Superior temporal gyrus (tissue), 1 donor: ENCODE data around the gene SLC16A3.

Source experiments
- DNase-seq: peaks from one replicate; pipeline ENCODE4 v3.0.0-alpha.2; 2016; ENCODE audit errors: extremely low spot score

Gene SLC16A3

DNA sequence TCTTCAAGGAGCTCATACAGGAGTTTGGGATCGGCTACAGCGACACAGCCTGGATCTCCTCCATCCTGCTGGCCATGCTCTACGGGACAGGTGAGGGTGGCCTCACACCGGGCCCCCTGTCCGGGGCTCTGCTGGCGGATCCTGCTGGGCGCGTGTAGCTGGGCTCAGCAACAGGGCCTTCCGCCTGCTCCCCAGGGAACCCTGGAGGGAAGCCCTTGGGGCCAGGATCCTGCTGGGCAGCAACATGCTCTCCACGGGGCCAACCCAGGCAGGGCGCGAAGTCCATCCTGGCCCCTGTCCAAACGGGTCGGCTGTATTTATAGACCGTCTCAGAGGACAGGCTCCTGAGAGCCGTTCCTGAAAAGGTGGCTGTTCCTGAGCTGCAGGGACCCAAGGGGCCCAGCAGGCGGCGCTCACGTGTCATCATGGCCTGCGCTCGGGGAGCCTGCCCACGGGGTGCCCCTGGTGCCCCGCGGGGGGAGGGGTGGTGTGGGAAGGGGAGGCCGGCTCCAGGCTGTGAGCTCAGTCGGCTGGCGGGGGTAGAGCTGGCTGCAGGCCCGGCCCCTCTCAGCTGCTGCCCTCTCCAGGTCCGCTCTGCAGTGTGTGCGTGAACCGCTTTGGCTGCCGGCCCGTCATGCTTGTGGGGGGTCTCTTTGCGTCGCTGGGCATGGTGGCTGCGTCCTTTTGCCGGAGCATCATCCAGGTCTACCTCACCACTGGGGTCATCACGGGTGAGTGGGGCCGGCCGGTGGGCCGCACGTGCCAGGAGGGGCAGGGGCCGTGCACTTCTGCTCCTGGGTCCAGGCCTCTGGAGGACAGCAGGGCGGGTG is 7.5 kb downstream of the SLC16A3 start:
- peak; percentile 78 for DNase-seq

DNA sequence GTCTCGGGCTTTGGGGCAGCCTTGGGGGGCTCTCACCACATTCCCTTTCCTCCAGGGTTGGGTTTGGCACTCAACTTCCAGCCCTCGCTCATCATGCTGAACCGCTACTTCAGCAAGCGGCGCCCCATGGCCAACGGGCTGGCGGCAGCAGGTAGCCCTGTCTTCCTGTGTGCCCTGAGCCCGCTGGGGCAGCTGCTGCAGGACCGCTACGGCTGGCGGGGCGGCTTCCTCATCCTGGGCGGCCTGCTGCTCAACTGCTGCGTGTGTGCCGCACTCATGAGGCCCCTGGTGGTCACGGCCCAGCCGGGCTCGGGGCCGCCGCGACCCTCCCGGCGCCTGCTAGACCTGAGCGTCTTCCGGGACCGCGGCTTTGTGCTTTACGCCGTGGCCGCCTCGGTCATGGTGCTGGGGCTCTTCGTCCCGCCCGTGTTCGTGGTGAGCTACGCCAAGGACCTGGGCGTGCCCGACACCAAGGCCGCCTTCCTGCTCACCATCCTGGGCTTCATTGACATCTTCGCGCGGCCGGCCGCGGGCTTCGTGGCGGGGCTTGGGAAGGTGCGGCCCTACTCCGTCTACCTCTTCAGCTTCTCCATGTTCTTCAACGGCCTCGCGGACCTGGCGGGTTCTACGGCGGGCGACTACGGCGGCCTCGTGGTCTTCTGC is 8.4 kb downstream of the SLC16A3 start:
- DNase-seq, result no peak

DNA sequence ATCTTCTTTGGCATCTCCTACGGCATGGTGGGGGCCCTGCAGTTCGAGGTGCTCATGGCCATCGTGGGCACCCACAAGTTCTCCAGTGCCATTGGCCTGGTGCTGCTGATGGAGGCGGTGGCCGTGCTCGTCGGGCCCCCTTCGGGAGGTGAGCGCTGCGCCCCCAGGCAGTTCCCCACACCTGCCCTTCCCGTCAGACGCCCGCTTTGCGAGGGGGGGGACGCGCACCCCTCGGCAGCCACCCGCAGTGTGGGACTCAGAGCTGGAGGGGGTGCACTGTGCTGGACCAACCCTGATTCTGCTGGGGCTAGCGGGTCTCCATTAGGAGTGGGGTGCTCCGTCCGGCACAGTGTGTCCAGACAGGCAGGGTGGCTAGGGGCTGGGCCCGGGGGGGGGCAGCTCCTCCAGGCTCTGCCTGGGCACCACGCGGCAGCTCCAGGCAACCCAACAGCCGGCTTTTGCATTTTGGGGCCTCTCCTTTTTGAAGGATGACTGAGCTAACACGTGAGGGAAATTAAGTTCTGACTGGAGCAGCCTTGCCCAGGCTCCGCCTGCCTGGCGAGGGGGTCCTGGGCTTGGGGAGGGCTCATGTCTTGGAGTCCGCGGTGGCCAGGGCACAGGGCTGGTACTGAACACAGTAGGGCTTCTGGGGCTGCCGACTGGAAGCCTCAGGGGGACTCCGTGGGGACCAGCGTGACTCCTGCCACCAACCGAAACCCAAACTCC is 9.1 kb downstream of the SLC16A3 start:
- no peak for DNase-seq

DNA sequence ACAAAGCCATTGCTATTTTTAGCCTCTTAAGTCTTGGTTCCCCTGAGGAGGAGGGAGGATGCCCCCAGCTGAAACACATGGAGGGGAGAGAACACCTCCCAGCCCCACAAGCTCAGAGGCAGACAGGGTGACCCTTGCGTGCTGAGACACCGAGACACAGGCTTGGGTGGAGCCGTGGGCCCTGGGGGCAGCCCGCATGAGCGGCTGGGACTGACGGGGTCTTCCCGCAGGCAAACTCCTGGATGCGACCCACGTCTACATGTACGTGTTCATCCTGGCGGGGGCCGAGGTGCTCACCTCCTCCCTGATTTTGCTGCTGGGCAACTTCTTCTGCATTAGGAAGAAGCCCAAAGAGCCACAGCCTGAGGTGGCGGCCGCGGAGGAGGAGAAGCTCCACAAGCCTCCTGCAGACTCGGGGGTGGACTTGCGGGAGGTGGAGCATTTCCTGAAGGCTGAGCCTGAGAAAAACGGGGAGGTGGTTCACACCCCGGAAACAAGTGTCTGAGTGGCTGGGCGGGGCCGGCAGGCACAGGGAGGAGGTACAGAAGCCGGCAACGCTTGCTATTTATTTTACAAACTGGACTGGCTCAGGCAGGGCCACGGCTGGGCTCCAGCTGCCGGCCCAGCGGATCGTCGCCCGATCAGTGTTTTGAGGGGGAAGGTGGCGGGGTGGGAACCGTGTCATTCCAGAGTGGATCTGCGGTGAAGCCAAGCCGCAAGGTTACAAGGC is 9.8 kb downstream of the SLC16A3 start:
- peak; percentile 52 for DNase-seq

DNA sequence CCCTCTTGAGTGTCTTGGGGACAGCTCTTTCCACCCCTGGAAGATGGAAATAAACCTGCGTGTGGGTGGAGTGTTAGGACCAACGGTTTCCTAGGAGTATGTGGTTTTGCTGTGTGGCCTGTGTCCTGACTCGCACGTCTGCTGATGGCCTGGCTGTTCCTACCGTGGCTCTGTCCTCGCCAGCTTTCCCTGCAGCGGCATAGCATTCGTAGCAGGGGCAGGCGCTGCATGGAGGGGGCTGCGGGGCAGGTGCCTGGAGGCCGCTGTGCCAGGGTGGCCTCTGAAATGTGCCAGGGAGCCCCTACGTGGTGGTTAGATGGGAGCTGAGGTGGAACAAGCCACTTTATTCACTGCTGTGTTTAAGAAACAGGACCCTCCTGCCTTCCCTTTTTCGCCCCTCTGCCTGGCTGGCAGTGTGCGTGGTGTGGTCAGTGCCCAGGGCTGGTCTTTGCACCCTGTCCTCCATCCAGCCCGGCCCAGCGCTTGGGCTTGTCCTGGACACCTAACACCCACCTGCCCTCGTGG is 10.6 kb downstream of the SLC16A3 start:
- no peak for DNase-seq

DNA sequence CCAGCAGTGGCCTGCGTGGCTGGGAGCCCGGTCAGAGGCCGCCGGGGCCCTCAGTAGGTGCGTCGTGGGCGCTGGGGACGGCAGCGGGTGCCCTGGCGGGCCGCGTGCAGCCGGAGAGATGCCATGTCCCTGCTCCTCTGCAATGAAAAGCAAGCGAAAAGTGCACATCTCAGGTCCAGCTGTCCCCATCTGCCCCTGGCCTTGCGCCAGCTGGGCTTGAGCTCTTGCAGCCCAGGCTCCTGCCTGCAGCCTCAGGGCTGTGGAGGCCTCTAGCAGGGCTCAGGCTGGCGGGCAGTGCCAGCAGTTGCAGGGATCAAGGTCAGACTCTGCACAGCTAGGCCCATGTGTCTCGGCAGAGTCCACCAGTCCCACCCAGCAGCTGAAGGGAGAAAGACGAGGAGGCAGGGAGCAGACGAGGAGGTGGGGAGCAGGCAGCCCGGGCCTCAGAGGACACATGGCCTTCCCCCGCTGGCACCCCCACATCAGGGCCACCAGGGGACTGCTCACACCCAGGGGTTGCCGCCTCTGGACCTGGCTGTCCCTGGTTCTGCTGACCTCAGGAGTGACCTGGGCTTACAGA is 11.2 kb downstream of the SLC16A3 start:
- no peak for DNase-seq

DNA sequence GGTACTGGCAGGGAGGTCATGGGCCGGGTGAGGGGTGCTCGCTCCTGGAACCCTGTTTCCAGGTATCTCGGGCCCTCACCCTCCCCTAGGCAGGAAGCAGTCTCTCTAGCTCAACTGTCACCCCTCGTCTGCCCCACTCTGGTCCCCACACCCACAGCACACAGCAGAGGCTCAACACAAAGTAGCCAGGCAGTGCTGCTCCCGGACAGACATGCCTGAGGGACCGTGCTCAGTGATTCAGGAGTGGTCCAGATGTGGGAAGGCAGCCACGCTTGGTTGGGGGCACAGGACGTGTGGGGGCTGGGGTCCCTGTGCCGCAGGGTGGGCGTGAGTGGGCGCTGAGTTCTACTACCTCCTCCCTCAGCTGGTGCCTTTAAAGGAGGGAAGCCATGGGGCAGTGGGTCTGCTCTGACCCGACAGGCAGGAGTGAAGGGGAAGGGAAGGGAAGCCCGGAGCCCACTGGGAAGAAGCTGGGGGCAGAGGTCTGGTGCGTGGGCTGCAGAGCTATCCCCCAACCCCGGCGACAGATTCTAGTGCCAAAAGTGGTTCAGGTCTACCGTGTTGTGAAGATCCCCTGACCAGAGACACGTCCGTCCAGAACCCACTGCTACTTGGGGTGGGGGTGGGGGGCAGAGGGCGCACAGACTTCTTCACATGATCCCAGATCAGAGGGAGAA is 11.8 kb downstream of the SLC16A3 start:
- DNase-seq, result no peak

DNA sequence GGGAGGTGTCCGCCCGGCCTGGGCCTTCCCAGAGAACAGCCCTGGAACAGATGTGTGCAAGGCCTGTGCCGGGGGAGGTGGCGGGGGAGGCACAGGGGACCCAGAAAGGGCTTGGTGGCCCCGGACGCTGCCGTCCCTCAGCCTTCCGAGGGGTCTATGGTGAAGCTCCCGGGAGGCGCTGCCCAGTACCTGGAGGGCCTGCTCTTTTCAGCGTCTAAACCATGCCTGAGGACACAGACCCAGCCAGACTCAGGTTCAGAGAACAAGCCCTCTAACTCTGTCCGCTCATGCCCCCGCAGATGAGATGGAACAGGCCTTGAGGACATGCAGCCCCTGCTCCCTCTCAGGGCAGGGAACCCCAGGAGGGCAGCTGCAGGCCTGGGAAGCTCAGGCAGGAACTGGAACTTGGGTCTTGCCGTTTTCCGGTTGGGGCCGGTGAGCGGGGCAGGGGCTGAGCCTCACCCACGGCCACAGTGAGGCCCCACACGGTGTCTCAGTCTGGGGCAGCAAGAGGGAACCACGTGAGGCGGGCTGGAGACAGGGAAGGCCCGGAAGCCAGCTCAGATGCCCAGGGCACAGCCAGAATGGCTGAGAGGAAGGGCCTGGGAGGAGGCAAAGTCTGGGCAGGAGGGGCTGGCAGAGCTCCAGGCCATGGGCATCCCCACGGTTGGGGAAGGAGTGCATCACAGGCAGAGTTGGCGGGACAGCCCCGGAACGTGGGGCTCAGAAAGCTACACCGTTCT is 12.5 kb downstream of the SLC16A3 start:
- DNase-seq, result peak; percentile 38

DNA sequence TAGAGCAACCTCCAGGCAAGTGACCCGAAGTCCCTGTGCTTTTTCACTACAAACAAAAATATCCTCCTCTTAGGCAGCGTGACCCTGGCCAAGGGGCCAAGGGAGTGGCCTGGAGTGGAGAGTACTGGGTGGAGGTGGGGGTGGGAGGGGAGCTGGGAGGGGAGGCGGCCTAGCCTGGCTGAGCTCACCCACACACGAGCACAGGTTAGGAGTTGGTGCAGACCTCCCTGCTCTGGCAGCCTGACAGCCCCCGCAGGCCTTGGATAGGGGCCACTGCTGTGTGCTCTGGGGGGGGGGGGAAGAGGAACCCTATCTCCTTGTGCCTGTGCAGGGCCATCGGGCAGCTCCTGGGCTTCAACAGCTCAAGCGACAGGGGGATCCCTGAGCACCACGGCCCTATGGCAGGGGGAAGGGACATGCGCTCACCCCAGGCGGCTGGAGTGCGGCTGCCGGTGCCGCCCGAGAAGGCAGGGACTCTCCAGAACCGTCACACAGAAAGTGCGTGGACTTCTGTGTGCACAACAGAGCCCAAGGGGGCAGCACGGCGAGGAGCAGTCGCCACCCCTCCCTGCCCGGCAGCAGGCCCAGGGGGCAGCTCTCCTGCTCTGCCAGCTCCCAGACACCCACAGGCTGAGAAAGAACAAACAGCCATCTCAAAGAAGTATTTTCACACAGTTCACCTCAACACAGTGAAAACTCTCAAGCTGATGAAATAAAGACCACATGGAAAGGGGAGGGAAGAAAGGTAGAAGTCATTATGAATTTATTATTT is 13.3 kb downstream of the SLC16A3 start:
- no peak for DNase-seq

DNA sequence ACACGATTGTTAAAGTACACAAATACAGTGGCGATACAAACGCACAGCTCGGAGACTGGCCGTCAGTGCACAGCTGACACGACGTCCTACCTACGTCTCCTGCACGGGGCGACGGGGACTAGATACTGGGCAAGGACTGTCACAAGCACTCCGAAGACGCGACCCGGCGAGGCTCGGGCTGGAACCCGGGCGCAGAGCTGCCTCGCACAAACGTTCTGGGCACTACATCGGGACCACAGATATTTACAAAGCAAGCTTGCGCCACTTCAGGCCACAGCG is 13.8 kb downstream of the SLC16A3 start:
- no peak for DNase-seq

DNA sequence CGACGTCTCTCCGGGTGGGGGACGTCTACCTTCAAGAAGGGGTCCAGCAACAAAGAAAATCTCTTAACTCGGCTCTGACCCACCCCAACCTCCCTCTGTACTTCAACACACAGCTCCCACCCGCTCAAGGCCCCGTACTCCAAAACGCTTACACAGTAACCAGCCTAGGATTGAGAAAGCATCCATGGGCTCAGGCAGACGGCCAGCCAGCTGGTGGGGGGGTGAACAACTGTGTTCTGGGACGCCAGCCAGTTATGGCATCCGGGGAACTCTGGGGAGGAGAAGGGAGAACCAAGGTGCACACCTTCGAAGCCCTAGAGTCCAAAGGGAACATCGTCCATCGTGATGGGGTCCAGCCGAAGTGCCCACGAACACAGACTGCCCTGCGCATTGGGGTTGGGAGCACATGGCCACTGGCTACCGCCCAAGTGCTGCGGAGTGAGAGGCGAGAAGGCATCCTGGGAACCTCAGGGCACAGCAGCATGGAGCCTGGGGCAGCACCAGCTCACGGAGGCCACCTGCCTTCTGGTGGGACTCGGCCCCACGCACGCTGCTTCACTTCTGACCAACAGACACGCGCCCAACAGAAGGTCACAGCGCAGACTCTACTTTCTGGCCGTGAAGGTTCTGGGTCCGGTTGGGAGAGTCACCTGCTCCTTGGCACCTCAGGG is 14.3 kb downstream of the SLC16A3 start:
- DNase-seq, result peak; percentile 88

DNA sequence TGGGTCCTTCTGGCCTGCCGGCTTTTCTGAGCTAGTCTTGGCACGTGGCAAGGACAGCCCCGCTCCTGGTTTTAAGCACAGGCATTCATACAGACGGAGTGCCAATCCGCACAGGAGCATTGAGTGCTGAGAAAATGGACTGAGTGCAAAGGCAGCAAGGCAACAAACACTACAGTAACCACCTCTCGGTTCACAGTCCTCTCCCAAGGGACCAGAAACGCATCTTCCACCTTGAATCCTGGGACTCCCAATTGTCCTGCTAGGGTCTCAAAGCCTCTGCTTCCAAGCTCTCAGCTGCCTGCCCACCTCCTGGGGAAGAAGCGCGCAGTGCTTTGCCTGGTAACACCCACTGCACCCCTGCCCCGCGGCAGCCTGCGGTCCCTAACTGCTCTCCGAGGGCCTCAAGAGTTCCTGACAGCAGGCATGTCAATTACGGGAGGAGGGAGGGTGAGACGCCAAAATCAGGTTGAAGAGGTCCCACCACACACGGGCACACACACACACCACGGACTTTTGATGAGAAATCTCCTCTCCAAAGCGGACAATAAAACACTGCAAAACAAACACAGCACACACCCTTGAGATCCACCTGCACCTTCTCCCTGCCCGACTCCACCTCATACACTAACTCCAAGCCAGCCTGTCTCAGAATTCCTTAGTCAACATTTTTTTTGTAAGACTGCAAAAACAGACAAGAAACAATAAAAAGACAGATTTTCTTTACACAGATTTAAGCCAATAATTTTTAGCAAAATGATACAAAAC is 15.0 kb downstream of the SLC16A3 start:
- no peak for DNase-seq

DNA sequence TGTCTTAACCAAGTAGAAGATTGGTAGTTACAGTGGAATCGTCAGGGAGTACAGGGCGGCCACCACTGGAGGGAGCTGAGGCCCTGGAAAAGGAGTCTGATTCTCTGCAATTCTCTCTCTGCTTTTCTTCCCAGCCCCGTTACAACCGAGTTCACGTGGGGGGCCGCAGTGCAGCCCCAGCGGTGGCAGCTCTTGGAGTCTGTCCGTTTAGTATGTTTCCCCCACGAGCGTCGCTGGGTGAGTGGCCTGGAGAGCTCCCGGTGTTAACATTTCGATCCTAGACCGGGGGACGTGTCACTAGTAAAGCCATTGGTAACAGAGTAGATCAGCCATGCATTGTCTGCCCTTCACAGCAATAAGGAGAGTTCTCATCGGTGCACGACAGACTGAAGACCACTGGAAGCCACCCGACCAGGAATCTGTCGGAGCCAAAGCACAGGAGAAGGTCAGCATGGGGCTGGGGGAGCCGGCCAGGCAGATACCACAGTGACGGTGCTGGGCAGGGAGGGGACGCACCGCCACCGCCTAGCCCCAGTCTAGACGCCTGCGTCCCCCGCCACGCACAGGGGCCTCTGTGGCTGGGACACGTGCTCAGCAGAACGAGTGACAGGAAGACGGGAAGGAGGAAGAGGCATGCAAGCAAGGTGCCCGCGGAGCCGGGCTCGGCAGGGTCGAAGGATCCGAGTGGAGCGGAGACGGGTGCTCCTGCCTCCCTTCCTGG is 15.7 kb downstream of the SLC16A3 start:
- peak; percentile 71 for DNase-seq

DNA sequence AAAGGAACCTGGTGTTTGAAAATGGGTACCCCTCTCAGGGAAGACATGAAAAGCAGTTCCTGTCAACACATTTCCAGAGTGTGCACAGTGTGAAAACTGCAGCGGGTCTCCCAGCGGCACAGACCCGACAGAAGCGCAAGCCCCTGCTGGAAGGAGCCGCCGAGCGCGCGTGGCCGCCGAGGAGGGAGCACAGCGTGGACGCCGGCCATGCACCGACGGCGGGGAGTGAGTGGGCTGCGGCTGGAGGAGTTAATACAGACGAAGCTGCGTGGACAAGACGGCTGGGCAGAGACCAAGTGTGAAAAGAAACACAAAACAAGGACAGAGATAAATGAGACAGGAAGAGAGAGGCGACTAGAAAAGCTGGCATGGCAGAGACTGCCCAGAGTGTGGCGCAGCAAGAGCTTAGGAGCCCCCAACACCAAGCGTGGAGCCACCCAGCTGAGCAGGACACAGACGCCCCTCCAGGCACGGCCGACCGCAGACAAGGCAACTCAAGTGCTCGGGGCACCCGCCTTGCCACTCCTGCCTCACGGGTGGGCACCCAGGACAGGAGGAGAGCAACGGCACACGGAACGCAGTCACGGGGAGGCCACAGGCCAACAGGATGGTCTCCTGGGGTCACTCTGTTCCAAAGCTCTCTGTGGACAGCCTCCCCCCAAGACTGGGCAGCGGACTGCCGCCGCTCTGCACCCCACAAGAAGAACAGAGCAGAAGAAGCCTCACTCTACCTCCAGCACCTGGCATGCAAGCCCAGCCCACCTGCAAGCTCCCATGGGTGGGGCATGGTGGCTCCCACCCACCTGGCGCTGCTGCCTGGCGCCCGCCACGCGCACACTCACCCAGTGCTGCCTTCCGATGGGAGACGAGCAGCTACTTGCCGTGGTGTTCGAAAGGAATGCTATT is 16.5 kb downstream of the SLC16A3 start:
- DNase-seq, result no peak

DNA sequence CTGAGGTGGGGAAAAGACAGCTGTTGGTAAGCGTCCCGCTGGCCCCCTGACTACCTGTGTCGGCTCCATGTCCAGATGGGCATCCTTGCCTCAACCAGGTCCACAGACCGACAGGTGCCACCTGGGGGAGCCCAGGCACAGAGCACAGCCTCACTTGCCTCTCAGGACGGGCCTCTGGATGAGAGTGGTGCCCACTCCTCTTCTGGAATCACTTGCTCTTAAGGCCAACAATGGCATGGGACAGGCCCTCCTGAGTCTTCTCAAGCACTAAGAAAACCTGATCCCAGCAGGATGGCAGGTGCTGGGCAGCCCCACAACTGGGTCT is 17.2 kb downstream of the SLC16A3 start:
- DNase-seq, result no peak

DNA sequence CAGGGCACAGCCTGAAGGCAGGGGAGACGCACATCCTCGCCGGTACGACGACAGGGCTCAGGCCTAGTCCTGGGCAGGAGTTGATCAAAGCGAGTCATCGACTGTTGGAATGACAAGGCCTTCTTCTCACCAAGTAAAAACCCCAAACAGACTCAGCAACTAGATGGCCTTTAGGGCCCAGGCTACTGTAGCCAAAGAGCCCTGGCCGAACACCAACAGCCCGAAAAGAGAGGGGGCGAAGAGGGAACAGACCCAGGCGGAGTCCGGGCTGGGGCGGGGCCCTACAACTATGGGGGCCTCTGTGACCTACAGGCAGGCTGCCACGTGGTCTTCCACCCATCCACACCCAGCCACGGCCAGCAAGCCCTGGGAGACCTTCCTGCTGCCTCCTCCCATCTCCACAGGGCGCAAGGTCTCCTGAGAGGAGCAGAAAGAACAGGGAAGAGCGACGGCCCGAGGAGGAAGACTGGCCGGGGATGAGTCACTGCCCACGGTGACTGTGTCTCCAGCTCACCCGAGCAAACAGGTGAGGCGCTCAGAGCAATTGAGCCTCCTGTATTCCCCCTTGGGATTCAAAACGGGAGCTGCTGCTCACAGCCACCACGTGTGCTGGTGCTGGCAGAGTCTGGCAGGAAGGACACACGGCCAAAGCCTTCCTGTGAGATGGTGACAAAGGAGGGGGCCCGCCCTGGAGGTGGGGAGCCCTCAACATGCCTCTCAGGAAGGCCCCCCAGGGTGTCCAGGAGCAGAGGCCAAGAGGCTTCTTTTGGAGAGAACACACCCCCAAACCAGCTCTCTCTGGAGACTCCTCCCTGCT is 17.7 kb downstream of the SLC16A3 start:
- no peak for DNase-seq
